Caco-2 (cell line): Measurements from ENCODE around the gene PRKCB. TPM values are rescaled to one million over a fixed set of nuclear protein-coding genes. Genes with fewer than 3 reads are reported as not detected.

ENCODE experiments used
- BruUV-seq: library from RNA; stranded (reverse); fragments of 400-500 nt; replicated peaks from 2 replicates; lab custom pipeline; 2021; lab: Mats Ljungman, UMichigan
- CTCF ChIA-PET: fragments of 300-600 bp; sonication (Branson Sonifier 250); formaldehyde crosslinking; loops from one replicate; lab custom pipeline; 2022; ENCODE audit warnings: antibody characterized with exemption; lab: Charles Lee
- POLR2A ChIA-PET: fragments of 300-600 bp; sonication (Branson Sonifier 250); formaldehyde crosslinking; loops from one replicate; lab custom pipeline; 2022; ENCODE audit warnings: antibody characterized with exemption; lab: Charles Lee
- DNase-seq, 2 experiments: peaks; one replicate each; pipeline versions ENCODE4 v3.0.0 to v3.0.0-alpha.2; 2020 to 2022
- H3K27me3 ChIP-seq: replicated peaks from 2 replicates; pipeline ENCODE4 v1.6.0; 2011; ENCODE audit warnings: low read length; ENCODE audit not compliant: control insufficient read depth, insufficient read depth
- H3K36me3 ChIP-seq: 2 replicates; pipeline ENCODE4 v1.5.1; 2011; ENCODE audit warnings: low read length; ENCODE audit not compliant: control insufficient read depth, insufficient read depth
- H3K4me1 ChIP-seq: fragments of 250-450 bp; sonication (Bioruptor Pico); 2 replicates; pipeline ENCODE4 v1.5.1; 2020; ENCODE audit warnings: mild to moderate bottlenecking
- H3K4me3 ChIP-seq: 2 replicates; pipeline ENCODE4 v1.5.1; 2011; ENCODE audit warnings: low read depth, mild to moderate bottlenecking, control low read depth, low read length
- H3K9me3 ChIP-seq: fragments of 250-450 bp; sonication (Bioruptor Pico); 2 replicates; pipeline ENCODE4 v1.5.1; 2020; ENCODE audit warnings: mild to moderate bottlenecking, moderate library complexity
- H3K27ac Mint-ChIP-seq: one replicate; pipeline ENCODE4 v1.8.0; 2022; ENCODE audit warnings: mixed read lengths; ENCODE audit not compliant: unreplicated experiment
- H3K27me3 Mint-ChIP-seq: one replicate; pipeline ENCODE4 v1.8.0; 2022; ENCODE audit warnings: mixed read lengths; ENCODE audit not compliant: insufficient read depth, unreplicated experiment
- H3K36me3 Mint-ChIP-seq: one replicate; pipeline ENCODE4 v1.8.0; 2022; ENCODE audit warnings: mild to moderate bottlenecking, mixed read lengths; ENCODE audit not compliant: insufficient read depth, unreplicated experiment
- H3K4me1 Mint-ChIP-seq: one replicate; pipeline ENCODE4 v1.8.0; 2022; ENCODE audit warnings: low read depth, mixed read lengths; ENCODE audit not compliant: unreplicated experiment
- H3K4me3 Mint-ChIP-seq: one replicate; pipeline ENCODE4 v1.8.0; 2022; ENCODE audit warnings: mild to moderate bottlenecking, moderate library complexity, mixed read lengths; ENCODE audit not compliant: unreplicated experiment
- H3K9me3 Mint-ChIP-seq: one replicate; pipeline ENCODE4 v1.8.0; 2022; ENCODE audit warnings: mixed read lengths; ENCODE audit not compliant: unreplicated experiment
- CTCF ChIP-seq, 2 experiments: fragments of 200-600 bp in 1 of 2; IDR thresholded peaks; 1 replicate in 1 of 2; 2 replicates in 1 of 2; pipeline versions ENCODE4 v1.5.1 to v1.8.0; 2011 to 2022; ENCODE audit warnings: antibody characterized with exemption in 1 of 2, control low read depth in 1 of 2, inconsistent platforms in 1 of 2, low read depth in 1 of 2, low read length in 1 of 2, mild to moderate bottlenecking in 1 of 2, moderate library complexity in 1 of 2; ENCODE audit not compliant: insufficient read depth in 1 of 2, severe bottlenecking in 1 of 2, unreplicated experiment in 1 of 2
- intact Hi-C: fragments of 100-400 bp; cut with micrococcal nuclease; formaldehyde crosslinking; loops from one replicate; pipeline ENCODE4 v1.10.0; 2022; ENCODE audit not compliant: unreplicated experiment
- total RNA-seq: library from RNA; stranded (reverse); gene quantifications from 2 replicates; pipeline ENCODE4 v1.2.3, GENCODE V29; 2022

PRKCB gene
- total RNA-seq, 1 experiment from 2014 or later: not detected

GRCh38 chr16:24198807-24199533, 363.2 kb downstream of the PRKCB start:
- H3K27ac Mint-ChIP-seq: no peak overlapping the region
- Histone ChIP-seq H3K36me3 (no peaks in the 10 kb centered on the region), H3K27me3 (no peaks in the 10 kb centered on the region), H3K4me3 (no peak overlapping the region), H3K4me1 (no peaks in the 10 kb centered on the region), H3K9me3 (no peaks in the 10 kb centered on the region)
- no peaks in the 10 kb centered on the region for H3K36me3 Mint-ChIP-seq
- no TSS peak for BruUV-seq
- ChIA-PET CTCF (no interaction called here), POLR2A (no interaction called here)
- no peak for TF ChIP-seq CTCF (IDR thresholded peaks at IDR 0.05; ENCODE audit: insufficient read depth in 1 of 2, low read depth in 1 of 2, low read length in 1 of 2, severe bottlenecking in 1 of 2, unreplicated experiment in 1 of 2)
- no peaks in the 10 kb centered on the region for H3K9me3 Mint-ChIP-seq
- H3K4me1 Mint-ChIP-seq: no peaks in the 10 kb centered on the region
- intact Hi-C loops: no loop called here
- DNase-seq: no peak
- H3K27me3 Mint-ChIP-seq: peaks cover 14% of the 10 kb centered on the region
- no peak overlapping the region for H3K4me3 Mint-ChIP-seq

- POLR2A ChIA-PET: no interaction called here
- CTCF ChIA-PET: no interaction called here
- Mint-ChIP-seq H3K4me1 (no peaks in the 10 kb centered on the region), H3K27ac (no peak overlapping the region), H3K4me3 (no peak overlapping the region), H3K27me3 (peaks cover 10% of the 10 kb centered on the region), H3K36me3 (no peaks in the 10 kb centered on the region), H3K9me3 (no peaks in the 10 kb centered on the region)
- Histone ChIP-seq H3K27me3 (no peaks in the 10 kb centered on the region), H3K9me3 (no peaks in the 10 kb centered on the region), H3K4me1 (no peaks in the 10 kb centered on the region), H3K4me3 (no peak overlapping the region), H3K36me3 (no peaks in the 10 kb centered on the region)
- no TSS peak for BruUV-seq
- no peak for DNase-seq
- no peak for TF ChIP-seq CTCF (IDR thresholded peaks at IDR 0.05; ENCODE audit: insufficient read depth in 1 of 2, low read depth in 1 of 2, low read length in 1 of 2, severe bottlenecking in 1 of 2, unreplicated experiment in 1 of 2)
- intact Hi-C loops: no loop called here
These were observed 367.9 kb downstream of the PRKCB start for GRCh38 chr16:24203675-24204074.

GRCh38 chr16:24204150-24204665, 368.4 kb downstream of the PRKCB start:
- Histone ChIP-seq H3K4me3 (no peak overlapping the region), H3K9me3 (no peaks in the 10 kb centered on the region), H3K36me3 (no peaks in the 10 kb centered on the region), H3K27me3 (no peaks in the 10 kb centered on the region), H3K4me1 (no peaks in the 10 kb centered on the region)
- no peak for TF ChIP-seq CTCF (IDR thresholded peaks at IDR 0.05; ENCODE audit: insufficient read depth in 1 of 2, low read depth in 1 of 2, low read length in 1 of 2, severe bottlenecking in 1 of 2, unreplicated experiment in 1 of 2)
- DNase-seq: no peak
- BruUV-seq: no TSS peak
- no peaks in the 10 kb centered on the region for H3K4me1 Mint-ChIP-seq
- no peaks in the 10 kb centered on the region for H3K36me3 Mint-ChIP-seq
- CTCF ChIA-PET: no interaction called here
- H3K4me3 Mint-ChIP-seq: no peak overlapping the region
- H3K27ac Mint-ChIP-seq: no peak overlapping the region
- POLR2A ChIA-PET: no interaction called here
- intact Hi-C loops: no loop called here
- H3K27me3 Mint-ChIP-seq: peaks cover 7% of the 10 kb centered on the region
- no peaks in the 10 kb centered on the region for H3K9me3 Mint-ChIP-seq
